Chondrocyte (in vitro differentiated cells): ENCODE data around the gene HHAT. TPM values are rescaled to one million over a fixed set of nuclear protein-coding genes. Genes with fewer than 3 reads are reported as not detected.

Source experiments
- DNase-seq: peaks from one replicate; pipeline ENCODE4 v3.0.0; 2021; ENCODE audit warnings: mixed read lengths, low spot score
- H3K27ac Mint-ChIP-seq: one replicate; pipeline ENCODE4 v1.8.0; 2021; ENCODE audit warnings: mild to moderate bottlenecking, moderate library complexity, mixed read lengths; ENCODE audit not compliant: unreplicated experiment
- H3K27me3 Mint-ChIP-seq: 2 replicates; pipeline ENCODE4 v1.8.0; 2021; ENCODE audit warnings: low read depth, mixed read lengths
- H3K36me3 Mint-ChIP-seq: 2 replicates; pipeline ENCODE4 v1.8.0; 2021; ENCODE audit warnings: low read depth, mixed read lengths
- H3K4me1 Mint-ChIP-seq: 2 replicates; pipeline ENCODE4 v1.8.0; 2021; ENCODE audit warnings: low read depth, mild to moderate bottlenecking, mixed read lengths
- H3K4me3 Mint-ChIP-seq: one replicate; pipeline ENCODE4 v1.8.0; 2021; ENCODE audit warnings: mild to moderate bottlenecking, moderate library complexity, mixed read lengths; ENCODE audit not compliant: unreplicated experiment
- H3K9me3 Mint-ChIP-seq: 2 replicates; pipeline ENCODE4 v1.8.0; 2021; ENCODE audit warnings: low read depth, mixed read lengths
- total RNA-seq: library from RNA; stranded (reverse); gene quantifications from 3 replicates; pipeline ENCODE4 v1.2.1, GENCODE V29; 2021
- TF ChIP-seq, protein P1 (sequence below): fragments of 200-600 bp; sonication (generic); IDR thresholded peaks from 2 replicates; pipeline ENCODE4 v1.5.0; 2021; ENCODE audit warnings: antibody characterized with exemption, mild to moderate bottlenecking, moderate library complexity

Gene HHAT
- total RNA-seq, 1 donor from 2014 or later: 6.4 TPM

DNA sequence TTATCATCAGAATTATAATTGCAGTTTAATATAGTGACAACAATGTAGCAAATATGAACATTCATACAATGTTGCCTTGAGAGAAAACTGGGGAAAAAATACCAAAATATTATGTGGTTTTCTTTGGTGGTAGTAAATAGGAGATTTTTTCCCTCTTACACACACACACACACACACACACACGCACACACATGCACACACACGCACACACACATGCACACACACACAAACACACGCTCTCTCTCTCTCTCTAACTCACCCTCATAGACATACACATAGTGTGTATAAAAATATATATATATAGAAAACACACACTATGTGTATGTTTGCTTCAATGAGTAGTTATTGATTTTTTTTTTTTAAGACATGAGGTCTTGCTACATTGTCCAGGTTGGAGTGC, 211.6 kb downstream of the HHAT start:
- H3K27ac Mint-ChIP-seq: no peak overlapping the region
- H3K27me3 Mint-ChIP-seq: no peaks in the 10 kb centered on the region
- no peak overlapping the region for H3K4me3 Mint-ChIP-seq
- no peaks in the 10 kb centered on the region for H3K36me3 Mint-ChIP-seq
- no peak for DNase-seq
- H3K4me1 Mint-ChIP-seq: peaks cover 16% of the 10 kb centered on the region
- TF ChIP-seq, protein P1, sequence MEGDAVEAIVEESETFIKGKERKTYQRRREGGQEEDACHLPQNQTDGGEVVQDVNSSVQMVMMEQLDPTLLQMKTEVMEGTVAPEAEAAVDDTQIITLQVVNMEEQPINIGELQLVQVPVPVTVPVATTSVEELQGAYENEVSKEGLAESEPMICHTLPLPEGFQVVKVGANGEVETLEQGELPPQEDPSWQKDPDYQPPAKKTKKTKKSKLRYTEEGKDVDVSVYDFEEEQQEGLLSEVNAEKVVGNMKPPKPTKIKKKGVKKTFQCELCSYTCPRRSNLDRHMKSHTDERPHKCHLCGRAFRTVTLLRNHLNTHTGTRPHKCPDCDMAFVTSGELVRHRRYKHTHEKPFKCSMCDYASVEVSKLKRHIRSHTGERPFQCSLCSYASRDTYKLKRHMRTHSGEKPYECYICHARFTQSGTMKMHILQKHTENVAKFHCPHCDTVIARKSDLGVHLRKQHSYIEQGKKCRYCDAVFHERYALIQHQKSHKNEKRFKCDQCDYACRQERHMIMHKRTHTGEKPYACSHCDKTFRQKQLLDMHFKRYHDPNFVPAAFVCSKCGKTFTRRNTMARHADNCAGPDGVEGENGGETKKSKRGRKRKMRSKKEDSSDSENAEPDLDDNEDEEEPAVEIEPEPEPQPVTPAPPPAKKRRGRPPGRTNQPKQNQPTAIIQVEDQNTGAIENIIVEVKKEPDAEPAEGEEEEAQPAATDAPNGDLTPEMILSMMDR: no peak
- H3K9me3 Mint-ChIP-seq: no peaks in the 10 kb centered on the region

DNA sequence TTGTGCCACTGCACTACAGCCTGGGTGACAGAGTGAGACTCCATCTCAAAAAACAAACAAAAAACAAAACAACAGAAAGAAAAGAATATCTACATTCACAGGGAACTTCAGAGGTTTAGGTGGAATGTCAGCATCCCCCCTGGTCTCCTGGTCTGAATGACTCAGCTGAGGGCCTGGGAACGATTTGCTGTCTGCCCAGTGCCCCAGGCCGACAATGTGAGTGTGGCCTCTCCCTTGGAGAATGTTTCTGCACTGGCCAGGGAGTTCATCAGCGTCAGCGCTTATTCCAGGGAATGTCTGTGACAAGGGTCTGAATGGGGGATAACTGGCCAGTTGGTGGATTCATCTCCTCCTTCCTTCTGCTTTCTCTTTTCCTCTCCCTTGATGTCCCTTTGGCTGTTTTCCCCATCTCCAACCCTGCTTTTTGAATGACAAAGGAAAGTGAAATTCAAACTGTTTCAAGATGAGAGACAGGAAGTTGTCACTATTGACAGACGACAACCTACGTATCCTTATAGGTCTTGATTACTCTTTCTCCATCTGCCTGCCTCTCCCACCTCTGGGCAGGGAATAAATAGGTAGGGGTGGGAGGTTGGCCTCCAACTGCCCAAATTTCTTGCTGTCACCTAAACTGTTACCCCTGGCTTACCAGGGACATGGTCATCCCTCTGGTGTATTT, 213.1 kb downstream of the HHAT start:
- DNase-seq: no peak
- peak overlapping the region; percentile 46 for H3K27ac Mint-ChIP-seq
- TF ChIP-seq, protein P1: no peak
- H3K4me3 Mint-ChIP-seq: no peak overlapping the region
- H3K4me1 Mint-ChIP-seq: peaks cover 11% of the 10 kb centered on the region
- no peaks in the 10 kb centered on the region for H3K9me3 Mint-ChIP-seq
- no peaks in the 10 kb centered on the region for H3K27me3 Mint-ChIP-seq
- no peaks in the 10 kb centered on the region for H3K36me3 Mint-ChIP-seq

- Mint-ChIP-seq H3K4me3 (no peak overlapping the region), H3K27ac (no peak overlapping the region), H3K27me3 (no peaks in the 10 kb centered on the region), H3K4me1 (peaks cover 7% of the 10 kb centered on the region), H3K36me3 (no peaks in the 10 kb centered on the region), H3K9me3 (no peaks in the 10 kb centered on the region)
- DNase-seq: no peak
- TF ChIP-seq, protein P1: no peak
Measured at GRCh38 chr1:210551899-210552298, 223.2 kb downstream of the HHAT start.

GRCh38 chr1:210553711-210554110, 225.0 kb downstream of the HHAT start:
- DNase-seq: no peak
- Mint-ChIP-seq H3K9me3 (no peaks in the 10 kb centered on the region), H3K27ac (no peak overlapping the region), H3K4me3 (no peak overlapping the region), H3K4me1 (peaks cover 13% of the 10 kb centered on the region), H3K27me3 (no peaks in the 10 kb centered on the region), H3K36me3 (no peaks in the 10 kb centered on the region)
- TF ChIP-seq, protein P1: no peak

DNA sequence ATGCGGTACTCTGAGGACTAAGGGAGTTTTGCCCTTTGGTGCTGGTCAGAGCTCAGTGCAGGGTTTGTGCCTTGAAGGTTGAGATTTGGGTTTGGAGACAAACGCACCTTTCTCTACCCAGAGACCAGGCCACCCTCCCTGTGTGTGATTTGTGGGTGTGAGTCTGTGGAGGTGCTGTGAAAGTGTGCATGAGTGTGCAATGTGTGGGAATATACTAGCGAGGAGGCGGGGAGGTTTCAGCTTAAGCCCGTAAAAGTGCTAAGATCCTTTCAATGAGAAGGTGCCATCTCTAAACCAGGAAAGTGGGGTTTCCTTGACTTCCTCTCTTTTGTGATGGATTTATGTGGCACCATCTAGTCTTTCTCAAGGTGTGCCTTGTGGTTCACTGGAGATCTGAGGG, 225.7 kb downstream of the HHAT start:
- TF ChIP-seq, protein P1: no peak
- no peak for DNase-seq
- H3K36me3 Mint-ChIP-seq: no peaks in the 10 kb centered on the region
- H3K4me1 Mint-ChIP-seq: peaks cover 15% of the 10 kb centered on the region
- H3K9me3 Mint-ChIP-seq: no peaks in the 10 kb centered on the region
- H3K4me3 Mint-ChIP-seq: no peak overlapping the region
- H3K27ac Mint-ChIP-seq: no peak overlapping the region
- H3K27me3 Mint-ChIP-seq: no peaks in the 10 kb centered on the region
